Smooth muscle cell (in vitro differentiated cells): ENCODE data around the gene PRKN. TPM values are rescaled to one million over a fixed set of nuclear protein-coding genes. Genes with fewer than 3 reads are reported as not detected.

Experiments
- DNase-seq: peaks from one replicate; lab custom pipeline; 2025; ENCODE audit not compliant: unreplicated experiment; lab: John Stamatoyannopoulos, UW
- H2AFZ ChIP-seq: fragments of 200-600 bp; sonication (generic); 2 replicates; pipeline ENCODE4 v1.6.0; 2016; ENCODE audit warnings: antibody characterized with exemption, low read depth, mild to moderate bottlenecking
- H3F3A ChIP-seq: fragments of 200-600 bp; sonication (generic); 2 replicates; pipeline ENCODE4 v1.6.0; 2017; ENCODE audit warnings: antibody characterized with exemption, low read depth
- H3K27ac ChIP-seq: fragments of 200-600 bp; sonication (generic); 2 replicates; pipeline ENCODE4 v1.5.1; 2016; ENCODE audit warnings: low read depth, mild to moderate bottlenecking
- H3K27me3 ChIP-seq: fragments of 200-600 bp; sonication (generic); 2 replicates; pipeline ENCODE4 v1.6.1; 2016; ENCODE audit warnings: low read depth, mild to moderate bottlenecking
- H3K36me3 ChIP-seq: fragments of 200-600 bp; sonication (generic); 2 replicates; pipeline ENCODE4 v1.5.1; 2016; ENCODE audit warnings: low read depth
- H3K4me1 ChIP-seq: fragments of 200-600 bp; sonication (generic); 2 replicates; pipeline ENCODE4 v1.5.1; 2016; ENCODE audit warnings: low read depth
- H3K4me2 ChIP-seq: fragments of 200-600 bp; sonication (generic); 2 replicates; pipeline ENCODE4 v1.6.0; 2016; ENCODE audit warnings: mild to moderate bottlenecking
- H3K4me3 ChIP-seq: fragments of 200-600 bp; sonication (generic); 2 replicates; pipeline ENCODE4 v1.5.1; 2016; ENCODE audit warnings: mild to moderate bottlenecking
- H3K79me2 ChIP-seq: fragments of 200-600 bp; sonication (generic); 2 replicates; pipeline ENCODE4 v1.6.0; 2016; ENCODE audit warnings: low read depth, mild to moderate bottlenecking
- H3K9ac ChIP-seq: fragments of 200-600 bp; sonication (generic); 2 replicates; pipeline ENCODE4 v1.6.0; 2016; ENCODE audit warnings: low read depth
- H3K9me3 ChIP-seq: fragments of 200-600 bp; sonication (generic); replicated peaks from 2 replicates; pipeline ENCODE4 v1.5.1; 2016; ENCODE audit warnings: low read depth
- H4K20me1 ChIP-seq: fragments of 200-600 bp; sonication (generic); 2 replicates; pipeline ENCODE4 v1.6.0; 2016; ENCODE audit warnings: low read depth
- WGBS: methylation state at CpG from one replicate; pipeline ENCODE4 v1.1.7; 2016; ENCODE audit warnings: low lambda C conversion rate; 5-methylcytosine and 5-hydroxymethylcytosine counted together
- polyA plus RNA-seq: library from polyadenylated mRNA; unstranded; fragments of >200 nt; fragmentation: Nextera tagmentation; extraction: Ambion mirVana; gene quantifications from 2 replicates; pipeline ENCODE4 v1.2.1, GENCODE V29; 2016
- total RNA-seq: library from RNA; depleted of rRNA; stranded (reverse); fragments of >200 nt; gene quantifications from 2 replicates; pipeline ENCODE4 v1.2.3, GENCODE V29; 2014
- TF ChIP-seq, protein P1 (sequence below): fragments of 200-600 bp; sonication (generic); IDR thresholded peaks from 2 replicates; pipeline ENCODE4 v1.5.1; 2017; ENCODE audit warnings: borderline replicate concordance, mild to moderate bottlenecking, antibody characterized with exemption; ENCODE audit not compliant: insufficient read depth, poor library complexity, severe bottlenecking

PRKN gene
- total and polyA plus RNA-seq, 2 experiments from 2014 or later = 0.81 to 5.1 TPM

GRCh38 chr6:161891542-161891941, 836.0 kb downstream of the PRKN start:
- Histone ChIP-seq H4K20me1 (no peaks in the 10 kb centered on the region), H3K9ac (no peak overlapping the region), H3K79me2 (no peaks in the 10 kb centered on the region), H3K27me3 (peaks cover 24% of the 10 kb centered on the region), H3K4me2 (no peak overlapping the region), H3K9me3 (no peaks in the 10 kb centered on the region), H3K4me1 (peaks cover 10% of the 10 kb centered on the region), H3F3A (no peaks in the 10 kb centered on the region), H3K4me3 (no peak overlapping the region), H3K27ac (no peak overlapping the region), H2AFZ (no peak overlapping the region), H3K36me3 (no peaks in the 10 kb centered on the region)
- DNase-seq = no peak
- TF ChIP-seq, protein P1, sequence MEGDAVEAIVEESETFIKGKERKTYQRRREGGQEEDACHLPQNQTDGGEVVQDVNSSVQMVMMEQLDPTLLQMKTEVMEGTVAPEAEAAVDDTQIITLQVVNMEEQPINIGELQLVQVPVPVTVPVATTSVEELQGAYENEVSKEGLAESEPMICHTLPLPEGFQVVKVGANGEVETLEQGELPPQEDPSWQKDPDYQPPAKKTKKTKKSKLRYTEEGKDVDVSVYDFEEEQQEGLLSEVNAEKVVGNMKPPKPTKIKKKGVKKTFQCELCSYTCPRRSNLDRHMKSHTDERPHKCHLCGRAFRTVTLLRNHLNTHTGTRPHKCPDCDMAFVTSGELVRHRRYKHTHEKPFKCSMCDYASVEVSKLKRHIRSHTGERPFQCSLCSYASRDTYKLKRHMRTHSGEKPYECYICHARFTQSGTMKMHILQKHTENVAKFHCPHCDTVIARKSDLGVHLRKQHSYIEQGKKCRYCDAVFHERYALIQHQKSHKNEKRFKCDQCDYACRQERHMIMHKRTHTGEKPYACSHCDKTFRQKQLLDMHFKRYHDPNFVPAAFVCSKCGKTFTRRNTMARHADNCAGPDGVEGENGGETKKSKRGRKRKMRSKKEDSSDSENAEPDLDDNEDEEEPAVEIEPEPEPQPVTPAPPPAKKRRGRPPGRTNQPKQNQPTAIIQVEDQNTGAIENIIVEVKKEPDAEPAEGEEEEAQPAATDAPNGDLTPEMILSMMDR = no peak
- WGBS = 42% methylated on average over 2 of the region's 2 CpGs

- Histone ChIP-seq H3K4me1 (peaks cover 10% of the 10 kb centered on the region), H3K36me3 (no peaks in the 10 kb centered on the region), H3K27me3 (peaks cover 24% of the 10 kb centered on the region), H4K20me1 (no peaks in the 10 kb centered on the region), H2AFZ (no peak overlapping the region), H3K27ac (no peak overlapping the region), H3K9ac (no peak overlapping the region), H3K4me3 (no peak overlapping the region), H3K9me3 (no peaks in the 10 kb centered on the region), H3K79me2 (no peaks in the 10 kb centered on the region), H3F3A (no peaks in the 10 kb centered on the region), H3K4me2 (peak overlapping the region; percentile 44)
- TF ChIP-seq, protein P1 = no peak
- WGBS = 29% methylated on average over 15 of the region's 15 CpGs
- no peak for DNase-seq
These were observed 836.7 kb downstream of the PRKN start for GRCh38 chr6:161890832-161891297.

- no peak overlapping the region for H3K4me3 ChIP-seq
- WGBS = 57% methylated on average over 8 of the region's 8 CpGs
- no peak overlapping the region for H2AFZ ChIP-seq
These were observed 837.3 kb downstream of the PRKN start for GRCh38 chr6:161890133-161890831.

More at GRCh38 chr6:161890133-161890831, 837.3 kb downstream of the PRKN start:
- Histone ChIP-seq H3K9ac (no peak overlapping the region), H3K9me3 (no peaks in the 10 kb centered on the region), H3K4me2 (no peak overlapping the region), H3K4me1 (peaks cover 10% of the 10 kb centered on the region), H3K27me3 (peaks cover 24% of the 10 kb centered on the region), H3F3A (no peaks in the 10 kb centered on the region), H3K36me3 (no peaks in the 10 kb centered on the region), H3K27ac (no peak overlapping the region), H4K20me1 (no peaks in the 10 kb centered on the region), H3K79me2 (no peaks in the 10 kb centered on the region)
- DNase-seq = no peak
- TF ChIP-seq, protein P1 = no peak
